GM23338 (cell line): ENCODE data around the gene PIK3C2B. TPM values are rescaled to one million over a fixed set of nuclear protein-coding genes. Genes with fewer than 3 reads are reported as not detected.

Source experiments
- ATAC-seq: fragments of 200-7000 bp; cut with Tn5 transposase; 3 replicates; pipeline ENCODE4 v1.9.1; 2020
- DNase-seq: peaks from one replicate; pipeline ENCODE4 v3.0.0-alpha.2; 2015; ENCODE audit warnings: low spot score
- H2AFZ ChIP-seq: fragments of 200-600 bp; sonication (generic); 2 replicates; pipeline ENCODE4 v1.8.0; 2016; ENCODE audit warnings: antibody characterized with exemption, mild to moderate bottlenecking, moderate library complexity
- H3F3A ChIP-seq: fragments of 200-600 bp; sonication (generic); replicated peaks from 2 replicates; pipeline ENCODE4 v1.8.0; 2017; ENCODE audit warnings: antibody characterized with exemption, mixed run types, low read depth
- H3K27ac ChIP-seq: fragments of 200-600 bp; sonication (generic); 2 replicates; pipeline ENCODE4 v1.6.1; 2016; ENCODE audit warnings: low read depth
- H3K27me3 ChIP-seq: fragments of 200-600 bp; sonication (generic); 2 replicates; pipeline ENCODE4 v1.8.0; 2016; ENCODE audit warnings: mild to moderate bottlenecking, mixed run types, moderate library complexity; ENCODE audit not compliant: insufficient read depth
- H3K36me3 ChIP-seq: fragments of 200-600 bp; sonication (generic); 2 replicates; pipeline ENCODE4 v1.8.0; 2016; ENCODE audit warnings: mild to moderate bottlenecking; ENCODE audit not compliant: insufficient read depth
- H3K4me1 ChIP-seq: fragments of 200-600 bp; sonication (generic); 2 replicates; pipeline ENCODE4 v1.8.0; 2016; ENCODE audit warnings: mild to moderate bottlenecking, moderate library complexity; ENCODE audit not compliant: insufficient read depth
- H3K4me2 ChIP-seq: fragments of 200-600 bp; sonication (generic); 2 replicates; pipeline ENCODE4 v1.7.1; 2017; ENCODE audit warnings: mixed run types
- H3K4me3 ChIP-seq: fragments of 200-600 bp; sonication (generic); 2 replicates; pipeline ENCODE4 v1.6.1; 2016; ENCODE audit warnings: mixed run types
- H3K79me2 ChIP-seq: fragments of 200-600 bp; sonication (generic); replicated peaks from 2 replicates; pipeline ENCODE4 v1.8.0; 2017; ENCODE audit warnings: mild to moderate bottlenecking; ENCODE audit not compliant: insufficient read depth
- H3K9me2 ChIP-seq: fragments of 200-600 bp; sonication (generic); 2 replicates; pipeline ENCODE4 v1.8.0; 2017; ENCODE audit not compliant: insufficient read depth
- H4K20me1 ChIP-seq: fragments of 200-600 bp; sonication (generic); replicated peaks from 2 replicates; pipeline ENCODE4 v1.8.0; 2017; ENCODE audit warnings: mild to moderate bottlenecking; ENCODE audit not compliant: insufficient read depth
- H3K27ac Mint-ChIP-seq: 2 replicates; pipeline ENCODE4 v1.8.0; 2020; ENCODE audit warnings: inconsistent platforms, mild to moderate bottlenecking, moderate library complexity, mixed read lengths
- H3K27me3 Mint-ChIP-seq: 3 replicates; pipeline ENCODE4 v1.8.0; 2022; ENCODE audit warnings: low read depth, mild to moderate bottlenecking, moderate library complexity, mixed read lengths, inconsistent platforms; ENCODE audit not compliant: insufficient read depth, poor library complexity
- H3K36me3 Mint-ChIP-seq: 3 replicates; pipeline ENCODE4 v1.8.0; 2021; ENCODE audit warnings: low read depth, mild to moderate bottlenecking, inconsistent platforms, moderate library complexity, mixed read lengths
- H3K4me1 Mint-ChIP-seq: 3 replicates; pipeline ENCODE4 v1.8.0; 2020; ENCODE audit warnings: mild to moderate bottlenecking, inconsistent platforms, mixed read lengths
- H3K4me3 Mint-ChIP-seq: 3 replicates; pipeline ENCODE4 v1.8.0; 2021; ENCODE audit warnings: moderate library complexity, mild to moderate bottlenecking, inconsistent platforms, mixed read lengths
- H3K9me3 Mint-ChIP-seq: 3 replicates; pipeline ENCODE4 v1.8.0; 2020; ENCODE audit warnings: moderate library complexity, mild to moderate bottlenecking, inconsistent platforms, mixed read lengths
- CREB1 ChIP-seq: fragments of 250-450 bp; sonication (Bioruptor Pico); IDR thresholded peaks from 2 replicates; pipeline ENCODE4 v1.5.0; 2020; ENCODE audit warnings: low read depth, mild to moderate bottlenecking, moderate library complexity
- EZH2 ChIP-seq: fragments of 200-600 bp; sonication (generic); IDR thresholded peaks from one replicate; pipeline ENCODE4 v1.8.0; 2017; ENCODE audit warnings: antibody characterized with exemption, mild to moderate bottlenecking, low read depth; ENCODE audit not compliant: unreplicated experiment
- EZH2phosphoT487 ChIP-seq: fragments of 200-600 bp; sonication (generic); IDR thresholded peaks from one replicate; pipeline ENCODE4 v1.8.1; 2018; ENCODE audit warnings: antibody characterized with exemption; ENCODE audit not compliant: unreplicated experiment
- JUNB ChIP-seq: IDR thresholded peaks from one replicate; pipeline ENCODE4 v1.6.1; 2016; ENCODE audit warnings: antibody characterized with exemption; ENCODE audit not compliant: unreplicated experiment
- NANOG ChIP-seq: IDR thresholded peaks from 2 replicates; pipeline ENCODE4 v1.6.1; 2016; ENCODE audit warnings: antibody characterized with exemption, borderline replicate concordance
- POLR2AphosphoS5 ChIP-seq: IDR thresholded peaks from 2 replicates; pipeline ENCODE4 v1.6.1; 2016; ENCODE audit warnings: antibody characterized with exemption, low read depth
- STAT1 ChIP-seq: IDR thresholded peaks from one replicate; pipeline ENCODE4 v1.6.1; 2016; ENCODE audit warnings: antibody characterized with exemption; ENCODE audit not compliant: unreplicated experiment
- ZNF114 ChIP-seq: fragments of 250-450 bp; sonication (Bioruptor Pico); IDR thresholded peaks from 2 replicates; pipeline ENCODE4 v1.5.0; 2020; ENCODE audit warnings: mild to moderate bottlenecking, moderate library complexity
- polyA plus RNA-seq: library from polyadenylated mRNA; unstranded; fragments of >200 nt; fragmentation: Nextera tagmentation; extraction: Ambion mirVana; gene quantifications from 2 replicates; pipeline ENCODE4 v1.2.1, GENCODE V29; 2016
- total RNA-seq: library from RNA; depleted of rRNA; stranded (reverse); fragments of >200 nt; shearing (Covaris generic); gene quantifications from 2 replicates; pipeline ENCODE4 v1.2.3, GENCODE V29; 2014
- TF ChIP-seq, protein P1 (sequence below), 2 experiments: fragments of 200-600 bp in 1 of 2; sonication (generic) in 1 of 2; conservative IDR thresholded peaks; 2 replicates each; pipeline versions ENCODE4 v1.5.1 to v1.6.1; 2016 to 2017; ENCODE audit warnings: antibody characterized with exemption in 2 of 2, low read depth in 2 of 2, mild to moderate bottlenecking in 2 of 2, moderate library complexity in 1 of 2
- TF ChIP-seq, protein P2 (sequence below): fragments of 250-450 bp; sonication (Bioruptor Pico); IDR thresholded peaks from 2 replicates; pipeline ENCODE4 v1.5.0; 2020; ENCODE audit warnings: mild to moderate bottlenecking, moderate library complexity
- TF ChIP-seq, protein P3 (sequence below): IDR thresholded peaks from 2 replicates; pipeline ENCODE4 v1.6.1; 2016; ENCODE audit warnings: antibody characterized with exemption
- TF ChIP-seq, protein P4 (sequence below): IDR thresholded peaks from one replicate; pipeline ENCODE4 v1.6.1; 2018; ENCODE audit warnings: antibody characterized with exemption; ENCODE audit not compliant: unreplicated experiment

The PIK3C2B gene
- total and polyA plus RNA-seq, 2 experiments from 2014 or later, result 4.8 to 19.0 TPM

DNA sequence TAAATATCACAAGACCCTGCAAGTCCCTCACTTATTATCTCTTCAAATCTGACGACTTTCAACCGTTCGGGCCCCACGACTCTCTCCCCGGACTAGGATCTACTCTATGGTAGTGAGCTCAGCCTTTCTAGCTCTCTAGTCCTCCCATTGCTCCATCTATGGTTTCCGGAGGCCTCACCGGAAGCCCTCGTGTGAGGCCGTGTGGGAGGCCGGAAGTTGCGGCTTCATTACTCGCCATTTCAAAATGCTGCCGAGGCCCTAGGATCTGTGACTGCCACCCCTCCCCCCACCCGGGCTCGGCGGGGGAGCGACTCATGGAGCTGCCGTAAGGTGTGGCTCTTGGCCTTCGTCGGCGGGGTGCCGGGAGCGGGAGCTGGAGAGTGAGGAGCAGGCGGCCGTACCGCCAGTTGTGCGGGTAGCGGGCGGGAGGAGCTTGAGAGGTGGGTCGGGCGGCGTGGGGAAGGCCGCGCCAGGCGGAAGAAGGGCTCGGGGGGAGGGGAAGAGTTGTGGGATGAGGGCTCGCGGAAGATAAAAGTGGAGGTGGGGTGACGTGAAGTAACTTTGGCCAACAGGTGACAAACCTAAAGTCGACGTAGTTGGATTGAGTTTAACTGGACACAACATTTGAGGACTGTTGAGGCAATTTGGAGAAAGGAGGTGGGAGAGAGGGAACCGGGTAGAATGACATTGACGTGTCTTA lies 21.7 kb upstream of the PIK3C2B start, which contains the start of gene MDM4:
MDM4 (plus strand) TSS at position 227 of the 700 bp plus-strand sequence. CDS start 9,113 bp downstream, outside the sequence.
- Mint-ChIP-seq H3K4me3 (no peak within 1 kb of the TSS), H3K36me3 (peaks cover 24% of the 10 kb centered on the region), H3K27me3 (peaks cover 14% of the 10 kb centered on the region), H3K27ac (no peak within 1 kb of the TSS), H3K4me1 (peaks cover 7% of the 10 kb centered on the region; the same call in 2 of the 3 replicates), H3K9me3 (peaks cover 4% of the 10 kb centered on the region; the same call in 2 of the 3 replicates)
- H3K36me3 ChIP-seq, result no peaks in the 10 kb centered on the region
- peak; percentile 99 for ATAC-seq
- H3K4me3 ChIP-seq, result peak within 1 kb of the TSS; percentile 63
- DNase-seq, result peak; percentile 99
- peak; percentile 85 for TF ChIP-seq CREB1 (CRISPR knock-in tag)
- no peak for TF ChIP-seq ZNF114 (CRISPR knock-in tag)
- TF ChIP-seq NANOG, result no peak
- TF ChIP-seq STAT1, result no peak
- TF ChIP-seq JUNB, result no peak
- TF ChIP-seq, protein P1, sequence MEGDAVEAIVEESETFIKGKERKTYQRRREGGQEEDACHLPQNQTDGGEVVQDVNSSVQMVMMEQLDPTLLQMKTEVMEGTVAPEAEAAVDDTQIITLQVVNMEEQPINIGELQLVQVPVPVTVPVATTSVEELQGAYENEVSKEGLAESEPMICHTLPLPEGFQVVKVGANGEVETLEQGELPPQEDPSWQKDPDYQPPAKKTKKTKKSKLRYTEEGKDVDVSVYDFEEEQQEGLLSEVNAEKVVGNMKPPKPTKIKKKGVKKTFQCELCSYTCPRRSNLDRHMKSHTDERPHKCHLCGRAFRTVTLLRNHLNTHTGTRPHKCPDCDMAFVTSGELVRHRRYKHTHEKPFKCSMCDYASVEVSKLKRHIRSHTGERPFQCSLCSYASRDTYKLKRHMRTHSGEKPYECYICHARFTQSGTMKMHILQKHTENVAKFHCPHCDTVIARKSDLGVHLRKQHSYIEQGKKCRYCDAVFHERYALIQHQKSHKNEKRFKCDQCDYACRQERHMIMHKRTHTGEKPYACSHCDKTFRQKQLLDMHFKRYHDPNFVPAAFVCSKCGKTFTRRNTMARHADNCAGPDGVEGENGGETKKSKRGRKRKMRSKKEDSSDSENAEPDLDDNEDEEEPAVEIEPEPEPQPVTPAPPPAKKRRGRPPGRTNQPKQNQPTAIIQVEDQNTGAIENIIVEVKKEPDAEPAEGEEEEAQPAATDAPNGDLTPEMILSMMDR (conservative IDR thresholded peaks at IDR 0.05; ENCODE audit: low read depth in 2 of 2), result no peak
- TF ChIP-seq, protein P2, sequence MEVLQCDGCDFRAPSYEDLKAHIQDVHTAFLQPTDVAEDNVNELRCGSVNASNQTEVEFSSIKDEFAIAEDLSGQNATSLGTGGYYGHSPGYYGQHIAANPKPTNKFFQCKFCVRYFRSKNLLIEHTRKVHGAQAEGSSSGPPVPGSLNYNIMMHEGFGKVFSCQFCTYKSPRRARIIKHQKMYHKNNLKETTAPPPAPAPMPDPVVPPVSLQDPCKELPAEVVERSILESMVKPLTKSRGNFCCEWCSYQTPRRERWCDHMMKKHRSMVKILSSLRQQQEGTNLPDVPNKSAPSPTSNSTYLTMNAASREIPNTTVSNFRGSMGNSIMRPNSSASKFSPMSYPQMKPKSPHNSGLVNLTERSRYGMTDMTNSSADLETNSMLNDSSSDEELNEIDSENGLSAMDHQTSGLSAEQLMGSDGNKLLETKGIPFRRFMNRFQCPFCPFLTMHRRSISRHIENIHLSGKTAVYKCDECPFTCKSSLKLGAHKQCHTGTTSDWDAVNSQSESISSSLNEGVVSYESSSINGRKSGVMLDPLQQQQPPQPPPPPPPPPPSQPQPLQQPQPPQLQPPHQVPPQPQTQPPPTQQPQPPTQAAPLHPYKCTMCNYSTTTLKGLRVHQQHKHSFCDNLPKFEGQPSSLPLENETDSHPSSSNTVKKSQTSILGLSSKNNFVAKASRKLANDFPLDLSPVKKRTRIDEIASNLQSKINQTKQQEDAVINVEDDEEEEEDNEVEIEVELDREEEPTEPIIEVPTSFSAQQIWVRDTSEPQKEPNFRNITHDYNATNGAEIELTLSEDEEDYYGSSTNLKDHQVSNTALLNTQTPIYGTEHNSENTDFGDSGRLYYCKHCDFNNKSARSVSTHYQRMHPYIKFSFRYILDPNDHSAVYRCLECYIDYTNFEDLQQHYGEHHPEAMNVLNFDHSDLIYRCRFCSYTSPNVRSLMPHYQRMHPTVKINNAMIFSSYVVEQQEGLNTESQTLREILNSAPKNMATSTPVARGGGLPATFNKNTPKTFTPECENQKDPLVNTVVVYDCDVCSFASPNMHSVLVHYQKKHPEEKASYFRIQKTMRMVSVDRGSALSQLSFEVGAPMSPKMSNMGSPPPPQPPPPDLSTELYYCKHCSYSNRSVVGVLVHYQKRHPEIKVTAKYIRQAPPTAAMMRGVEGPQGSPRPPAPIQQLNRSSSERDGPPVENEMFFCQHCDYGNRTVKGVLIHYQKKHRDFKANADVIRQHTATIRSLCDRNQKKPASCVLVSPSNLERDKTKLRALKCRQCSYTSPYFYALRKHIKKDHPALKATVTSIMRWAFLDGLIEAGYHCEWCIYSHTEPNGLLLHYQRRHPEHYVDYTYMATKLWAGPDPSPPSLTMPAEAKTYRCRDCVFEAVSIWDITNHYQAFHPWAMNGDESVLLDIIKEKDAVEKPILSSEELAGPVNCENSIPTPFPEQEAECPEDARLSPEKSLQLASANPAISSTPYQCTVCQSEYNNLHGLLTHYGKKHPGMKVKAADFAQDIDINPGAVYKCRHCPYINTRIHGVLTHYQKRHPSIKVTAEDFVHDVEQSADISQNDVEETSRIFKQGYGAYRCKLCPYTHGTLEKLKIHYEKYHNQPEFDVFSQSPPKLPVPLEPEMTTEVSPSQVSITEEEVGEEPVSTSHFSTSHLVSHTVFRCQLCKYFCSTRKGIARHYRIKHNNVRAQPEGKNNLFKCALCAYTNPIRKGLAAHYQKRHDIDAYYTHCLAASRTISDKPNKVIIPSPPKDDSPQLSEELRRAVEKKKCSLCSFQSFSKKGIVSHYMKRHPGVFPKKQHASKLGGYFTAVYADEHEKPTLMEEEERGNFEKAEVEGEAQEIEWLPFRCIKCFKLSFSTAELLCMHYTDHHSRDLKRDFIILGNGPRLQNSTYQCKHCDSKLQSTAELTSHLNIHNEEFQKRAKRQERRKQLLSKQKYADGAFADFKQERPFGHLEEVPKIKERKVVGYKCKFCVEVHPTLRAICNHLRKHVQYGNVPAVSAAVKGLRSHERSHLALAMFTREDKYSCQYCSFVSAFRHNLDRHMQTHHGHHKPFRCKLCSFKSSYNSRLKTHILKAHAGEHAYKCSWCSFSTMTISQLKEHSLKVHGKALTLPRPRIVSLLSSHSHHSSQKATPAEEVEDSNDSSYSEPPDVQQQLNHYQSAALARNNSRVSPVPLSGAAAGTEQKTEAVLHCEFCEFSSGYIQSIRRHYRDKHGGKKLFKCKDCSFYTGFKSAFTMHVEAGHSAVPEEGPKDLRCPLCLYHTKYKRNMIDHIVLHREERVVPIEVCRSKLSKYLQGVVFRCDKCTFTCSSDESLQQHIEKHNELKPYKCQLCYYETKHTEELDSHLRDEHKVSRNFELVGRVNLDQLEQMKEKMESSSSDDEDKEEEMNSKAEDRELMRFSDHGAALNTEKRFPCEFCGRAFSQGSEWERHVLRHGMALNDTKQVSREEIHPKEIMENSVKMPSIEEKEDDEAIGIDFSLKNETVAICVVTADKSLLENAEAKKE (CRISPR knock-in tag), result no peak
- TF ChIP-seq, protein P3, sequence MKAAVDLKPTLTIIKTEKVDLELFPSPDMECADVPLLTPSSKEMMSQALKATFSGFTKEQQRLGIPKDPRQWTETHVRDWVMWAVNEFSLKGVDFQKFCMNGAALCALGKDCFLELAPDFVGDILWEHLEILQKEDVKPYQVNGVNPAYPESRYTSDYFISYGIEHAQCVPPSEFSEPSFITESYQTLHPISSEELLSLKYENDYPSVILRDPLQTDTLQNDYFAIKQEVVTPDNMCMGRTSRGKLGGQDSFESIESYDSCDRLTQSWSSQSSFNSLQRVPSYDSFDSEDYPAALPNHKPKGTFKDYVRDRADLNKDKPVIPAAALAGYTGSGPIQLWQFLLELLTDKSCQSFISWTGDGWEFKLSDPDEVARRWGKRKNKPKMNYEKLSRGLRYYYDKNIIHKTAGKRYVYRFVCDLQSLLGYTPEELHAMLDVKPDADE, result peak; percentile 85
- TF ChIP-seq EZH2phosphoT487, result no peak
- no peak for TF ChIP-seq EZH2
- peak; percentile 85 for TF ChIP-seq POLR2AphosphoS5
- TF ChIP-seq, protein P4, sequence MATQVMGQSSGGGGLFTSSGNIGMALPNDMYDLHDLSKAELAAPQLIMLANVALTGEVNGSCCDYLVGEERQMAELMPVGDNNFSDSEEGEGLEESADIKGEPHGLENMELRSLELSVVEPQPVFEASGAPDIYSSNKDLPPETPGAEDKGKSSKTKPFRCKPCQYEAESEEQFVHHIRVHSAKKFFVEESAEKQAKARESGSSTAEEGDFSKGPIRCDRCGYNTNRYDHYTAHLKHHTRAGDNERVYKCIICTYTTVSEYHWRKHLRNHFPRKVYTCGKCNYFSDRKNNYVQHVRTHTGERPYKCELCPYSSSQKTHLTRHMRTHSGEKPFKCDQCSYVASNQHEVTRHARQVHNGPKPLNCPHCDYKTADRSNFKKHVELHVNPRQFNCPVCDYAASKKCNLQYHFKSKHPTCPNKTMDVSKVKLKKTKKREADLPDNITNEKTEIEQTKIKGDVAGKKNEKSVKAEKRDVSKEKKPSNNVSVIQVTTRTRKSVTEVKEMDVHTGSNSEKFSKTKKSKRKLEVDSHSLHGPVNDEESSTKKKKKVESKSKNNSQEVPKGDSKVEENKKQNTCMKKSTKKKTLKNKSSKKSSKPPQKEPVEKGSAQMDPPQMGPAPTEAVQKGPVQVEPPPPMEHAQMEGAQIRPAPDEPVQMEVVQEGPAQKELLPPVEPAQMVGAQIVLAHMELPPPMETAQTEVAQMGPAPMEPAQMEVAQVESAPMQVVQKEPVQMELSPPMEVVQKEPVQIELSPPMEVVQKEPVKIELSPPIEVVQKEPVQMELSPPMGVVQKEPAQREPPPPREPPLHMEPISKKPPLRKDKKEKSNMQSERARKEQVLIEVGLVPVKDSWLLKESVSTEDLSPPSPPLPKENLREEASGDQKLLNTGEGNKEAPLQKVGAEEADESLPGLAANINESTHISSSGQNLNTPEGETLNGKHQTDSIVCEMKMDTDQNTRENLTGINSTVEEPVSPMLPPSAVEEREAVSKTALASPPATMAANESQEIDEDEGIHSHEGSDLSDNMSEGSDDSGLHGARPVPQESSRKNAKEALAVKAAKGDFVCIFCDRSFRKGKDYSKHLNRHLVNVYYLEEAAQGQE, result peak; percentile 25
- no peaks in the 10 kb centered on the region for H3K27me3 ChIP-seq
- H3K27ac ChIP-seq, result peak within 1 kb of the TSS; percentile 94
- 0 out of 2 replicates have a peak, but pooled peaks cover 9% of the 10 kb centered on the region for H3F3A ChIP-seq
- no peaks in the 10 kb centered on the region for H3K9me2 ChIP-seq
- H3K79me2 ChIP-seq, result peaks cover 49% of the 10 kb centered on the region
- H3K4me1 ChIP-seq, result 0 out of 2 replicates have a peak, but pooled peaks cover 4% of the 10 kb centered on the region
- H2AFZ ChIP-seq, result no peak within 1 kb of the TSS; the same call in 1 of the 2 replicates
- H4K20me1 ChIP-seq, result peaks cover 14% of the 10 kb centered on the region
- H3K4me2 ChIP-seq, result peak within 1 kb of the TSS; percentile 78
